Panc1 (cell line): ENCODE results near the gene DUSP1. TPM values are rescaled to one million over a fixed set of nuclear protein-coding genes. Genes with fewer than 3 reads are reported as not detected.

ENCODE experiments used
- ATAC-seq: fragments of 200-7000 bp; cut with Tn5 transposase; 2 replicates; pipeline ENCODE4 v1.9.1; 2020; ENCODE audit warnings: mild to moderate bottlenecking, moderate library complexity
- BruUV-seq: library from RNA; stranded (reverse); fragments of 400-500 nt; replicated peaks from 2 replicates; lab custom pipeline; 2021; lab: Mats Ljungman, UMichigan
- CTCF ChIA-PET: fragments of 300-600 bp; sonication (Branson Sonifier 250); formaldehyde crosslinking; loops from one replicate; lab custom pipeline; 2022; ENCODE audit warnings: antibody characterized with exemption; lab: Charles Lee
- POLR2A ChIA-PET: fragments of 300-600 bp; sonication (Branson Sonifier 250); formaldehyde crosslinking; loops from one replicate; lab custom pipeline; 2022; ENCODE audit warnings: antibody characterized with exemption; lab: Charles Lee
- DNase-seq: peaks from one replicate; pipeline ENCODE4 v3.0.0-alpha.2; 2010; ENCODE audit warnings: low read depth, low spot score
- H3K27ac ChIP-seq: 2 replicates; pipeline ENCODE4 v1.5.1; 2011; ENCODE audit warnings: mild to moderate bottlenecking, low read length, inconsistent platforms
- H3K27me3 ChIP-seq: fragments of 200-500 bp; sonication (Bioruptor generic); 2 replicates; pipeline ENCODE4 v1.6.0; 2014; ENCODE audit warnings: low read length, inconsistent platforms; ENCODE audit not compliant: control insufficient read depth, insufficient read depth
- H3K36me3 ChIP-seq: fragments of 200-500 bp; sonication (Bioruptor generic); 2 replicates; pipeline ENCODE4 v1.5.1; 2014; ENCODE audit warnings: inconsistent platforms, mild to moderate bottlenecking, low read length, moderate library complexity; ENCODE audit not compliant: control insufficient read depth, insufficient read depth
- H3K4me1 ChIP-seq: 2 replicates; pipeline ENCODE4 v1.5.1; 2011; ENCODE audit warnings: inconsistent platforms, mild to moderate bottlenecking, low read length, moderate library complexity; ENCODE audit not compliant: control insufficient read depth, insufficient read depth
- H3K4me3 ChIP-seq, 2 experiments: 2 replicates each; pipeline ENCODE4 v1.5.1; 2011 to 2012; ENCODE audit warnings: low read depth in 2 of 2, low read length in 2 of 2, mild to moderate bottlenecking in 2 of 2, inconsistent platforms in 1 of 2, moderate library complexity in 1 of 2
- H3K9me3 ChIP-seq: fragments of 200-500 bp; sonication (Bioruptor generic); 2 replicates; pipeline ENCODE4 v1.5.1; 2014; ENCODE audit warnings: low read depth, mild to moderate bottlenecking, inconsistent platforms, low read length, moderate library complexity; ENCODE audit not compliant: control insufficient read depth, insufficient read depth
- POLR2AphosphoS5 ChIP-seq: IDR thresholded peaks from 2 replicates; pipeline ENCODE4 v1.6.1; 2012; ENCODE audit warnings: mild to moderate bottlenecking, low read depth, low read length, moderate library complexity
- SIN3A ChIP-seq: IDR thresholded peaks from 2 replicates; pipeline ENCODE4 v1.6.1; 2012; ENCODE audit warnings: low read depth, mild to moderate bottlenecking, low read length, moderate library complexity, borderline replicate concordance; ENCODE audit not compliant: insufficient read depth
- in situ Hi-C: cut with HindIII; loops from 2 replicates; pipeline ENCODE4 v1.10.0; 2016; ENCODE audit warnings: low sequenced_read_pairs, low pct_unique_long_range_greater_than_20kb
- intact Hi-C: fragments of 100-400 bp; cut with micrococcal nuclease; formaldehyde crosslinking; loops from one replicate; pipeline ENCODE4 v1.10.0; 2022; ENCODE audit not compliant: unreplicated experiment
- total RNA-seq: library from RNA; stranded (reverse); gene quantifications from one replicate; pipeline ENCODE4 v1.2.1, GENCODE V29; 2021; ENCODE audit not compliant: unreplicated experiment
- TF ChIP-seq, protein P1 (sequence below), 2 experiments: IDR thresholded peaks; 2 replicates each; pipeline ENCODE4 v1.6.1; 2011 to 2012; ENCODE audit warnings: low read depth in 2 of 2, control low read depth in 1 of 2, low read length in 1 of 2, mild to moderate bottlenecking in 1 of 2, moderate library complexity in 1 of 2; ENCODE audit not compliant: insufficient read depth in 1 of 2
- TF ChIP-seq, protein P2 (sequence below): fragments of 450-650 bp; IDR thresholded peaks from 2 replicates; pipeline ENCODE4 v1.5.1; 2017; ENCODE audit warnings: mild to moderate bottlenecking

The DUSP1 gene
- total RNA-seq, 1 experiment from 2014 or later = 79.9 TPM

DNA sequence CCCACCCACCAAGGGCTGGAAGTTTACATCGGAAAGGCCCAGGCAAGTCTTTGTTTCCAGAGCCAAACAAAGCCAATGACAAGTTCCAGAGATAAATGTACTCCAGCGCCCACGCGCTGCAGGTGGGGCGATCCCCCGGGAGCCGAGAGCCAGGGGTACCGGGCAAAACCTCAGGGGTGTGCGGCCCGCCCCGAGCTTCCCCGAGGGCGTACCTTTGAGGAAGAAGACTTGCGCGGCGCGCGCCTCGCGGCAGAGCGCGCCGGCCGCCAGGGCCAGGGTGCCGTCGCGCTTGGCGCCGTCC, 671 bp downstream of the DUSP1 start:
- Histone ChIP-seq H3K4me1 (peaks cover 68% of the 10 kb centered on the region), H3K27ac (peak overlapping the region; percentile 94), H3K27me3 (no peaks in the 10 kb centered on the region), H3K9me3 (no peaks in the 10 kb centered on the region), H3K36me3 (peaks cover 17% of the 10 kb centered on the region), H3K4me3 (peak overlapping the region; percentile 78 to 97)
- ChIA-PET CTCF (interaction anchor here (0.6 to 3.1 kb wide), 2 partner anchors 56 to 63 kb away, joined by 4 to 15 read pairs; no protein-coding TSS in a partner anchor), POLR2A (interaction anchor here (1.3 to 1.8 kb wide), 5 partner anchors 9 to 104 kb away, joined by 3 to 6 read pairs (median 4); no protein-coding TSS in a partner anchor)
- in situ Hi-C loops = no loop called here
- TF ChIP-seq, protein P1, sequence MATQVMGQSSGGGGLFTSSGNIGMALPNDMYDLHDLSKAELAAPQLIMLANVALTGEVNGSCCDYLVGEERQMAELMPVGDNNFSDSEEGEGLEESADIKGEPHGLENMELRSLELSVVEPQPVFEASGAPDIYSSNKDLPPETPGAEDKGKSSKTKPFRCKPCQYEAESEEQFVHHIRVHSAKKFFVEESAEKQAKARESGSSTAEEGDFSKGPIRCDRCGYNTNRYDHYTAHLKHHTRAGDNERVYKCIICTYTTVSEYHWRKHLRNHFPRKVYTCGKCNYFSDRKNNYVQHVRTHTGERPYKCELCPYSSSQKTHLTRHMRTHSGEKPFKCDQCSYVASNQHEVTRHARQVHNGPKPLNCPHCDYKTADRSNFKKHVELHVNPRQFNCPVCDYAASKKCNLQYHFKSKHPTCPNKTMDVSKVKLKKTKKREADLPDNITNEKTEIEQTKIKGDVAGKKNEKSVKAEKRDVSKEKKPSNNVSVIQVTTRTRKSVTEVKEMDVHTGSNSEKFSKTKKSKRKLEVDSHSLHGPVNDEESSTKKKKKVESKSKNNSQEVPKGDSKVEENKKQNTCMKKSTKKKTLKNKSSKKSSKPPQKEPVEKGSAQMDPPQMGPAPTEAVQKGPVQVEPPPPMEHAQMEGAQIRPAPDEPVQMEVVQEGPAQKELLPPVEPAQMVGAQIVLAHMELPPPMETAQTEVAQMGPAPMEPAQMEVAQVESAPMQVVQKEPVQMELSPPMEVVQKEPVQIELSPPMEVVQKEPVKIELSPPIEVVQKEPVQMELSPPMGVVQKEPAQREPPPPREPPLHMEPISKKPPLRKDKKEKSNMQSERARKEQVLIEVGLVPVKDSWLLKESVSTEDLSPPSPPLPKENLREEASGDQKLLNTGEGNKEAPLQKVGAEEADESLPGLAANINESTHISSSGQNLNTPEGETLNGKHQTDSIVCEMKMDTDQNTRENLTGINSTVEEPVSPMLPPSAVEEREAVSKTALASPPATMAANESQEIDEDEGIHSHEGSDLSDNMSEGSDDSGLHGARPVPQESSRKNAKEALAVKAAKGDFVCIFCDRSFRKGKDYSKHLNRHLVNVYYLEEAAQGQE (IDR thresholded peaks at IDR 0.05; ENCODE audit: insufficient read depth in 1 of 2, low read depth in 2 of 2, low read length in 1 of 2) = no peak
- no peak for TF ChIP-seq SIN3A
- no TSS peak for BruUV-seq
- no peak for DNase-seq
- no peak for ATAC-seq
- intact Hi-C loops = loop anchor here (2.0 to 10.0 kb wide), 4 partner anchors 54 to 162 kb away; no protein-coding TSS in a partner anchor

DNA sequence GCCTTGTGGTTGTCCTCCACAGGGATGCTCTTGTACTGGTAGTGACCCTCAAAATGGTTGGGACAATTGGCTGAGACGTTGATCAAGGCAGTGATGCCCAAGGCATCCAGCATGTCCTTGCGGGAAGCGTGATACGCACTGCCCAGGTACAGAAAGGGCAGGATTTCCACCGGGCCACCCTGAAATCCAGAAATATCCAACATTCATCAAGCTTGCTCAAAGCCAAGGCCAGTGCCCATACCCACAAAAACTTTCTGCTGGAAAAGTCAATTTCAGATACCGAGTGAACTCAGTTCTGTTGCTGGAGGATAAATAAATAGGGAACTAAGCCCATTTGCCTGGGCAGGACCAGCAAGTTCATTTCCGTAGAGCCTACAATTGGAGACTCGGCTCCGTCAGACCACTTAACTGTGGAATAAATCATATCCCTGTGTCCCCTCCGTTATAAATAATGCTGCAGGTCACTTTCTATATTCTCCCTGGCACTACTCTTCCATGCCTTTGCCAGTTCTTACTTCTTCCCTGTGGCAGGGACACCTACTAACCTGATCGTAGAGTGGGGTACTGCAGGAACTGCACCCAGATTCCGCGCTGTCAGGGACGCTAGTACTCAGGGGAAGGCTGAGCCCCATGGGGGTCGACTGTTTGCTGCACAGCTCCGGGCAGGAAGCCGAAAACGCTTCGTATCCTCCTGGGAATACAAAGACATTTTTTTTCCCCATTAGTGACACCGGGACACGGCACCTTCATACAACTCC, 1.2 kb downstream of the DUSP1 start:
- Histone ChIP-seq H3K36me3 (peaks cover 17% of the 10 kb centered on the region), H3K27me3 (no peaks in the 10 kb centered on the region), H3K9me3 (no peaks in the 10 kb centered on the region), H3K4me3 (peak overlapping the region; percentile 78 to 97), H3K27ac (peak overlapping the region; percentile 94), H3K4me1 (peaks cover 66% of the 10 kb centered on the region)
- CTCF ChIA-PET = interaction anchor here (3.1 kb wide), 1 partner anchor 55 kb away, joined by 15 read pairs; no protein-coding TSS in a partner anchor
- POLR2A ChIA-PET = interaction anchor here (0.5 to 1.8 kb wide), 3 partner anchors 8 to 189 kb away, joined by 3 to 6 read pairs (median 3); partner anchors contain the start of gene RPL26L1
- intact Hi-C loops = loop anchor here (2.0 to 10.0 kb wide), 5 partner anchors 37 to 163 kb away; no protein-coding TSS in a partner anchor
- in situ Hi-C loops = no loop called here
- ATAC-seq = no peak
- TF ChIP-seq, protein P2, sequence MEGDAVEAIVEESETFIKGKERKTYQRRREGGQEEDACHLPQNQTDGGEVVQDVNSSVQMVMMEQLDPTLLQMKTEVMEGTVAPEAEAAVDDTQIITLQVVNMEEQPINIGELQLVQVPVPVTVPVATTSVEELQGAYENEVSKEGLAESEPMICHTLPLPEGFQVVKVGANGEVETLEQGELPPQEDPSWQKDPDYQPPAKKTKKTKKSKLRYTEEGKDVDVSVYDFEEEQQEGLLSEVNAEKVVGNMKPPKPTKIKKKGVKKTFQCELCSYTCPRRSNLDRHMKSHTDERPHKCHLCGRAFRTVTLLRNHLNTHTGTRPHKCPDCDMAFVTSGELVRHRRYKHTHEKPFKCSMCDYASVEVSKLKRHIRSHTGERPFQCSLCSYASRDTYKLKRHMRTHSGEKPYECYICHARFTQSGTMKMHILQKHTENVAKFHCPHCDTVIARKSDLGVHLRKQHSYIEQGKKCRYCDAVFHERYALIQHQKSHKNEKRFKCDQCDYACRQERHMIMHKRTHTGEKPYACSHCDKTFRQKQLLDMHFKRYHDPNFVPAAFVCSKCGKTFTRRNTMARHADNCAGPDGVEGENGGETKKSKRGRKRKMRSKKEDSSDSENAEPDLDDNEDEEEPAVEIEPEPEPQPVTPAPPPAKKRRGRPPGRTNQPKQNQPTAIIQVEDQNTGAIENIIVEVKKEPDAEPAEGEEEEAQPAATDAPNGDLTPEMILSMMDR = no peak
- TF ChIP-seq POLR2AphosphoS5 = peak; percentile 83
- TF ChIP-seq, protein P1 (IDR thresholded peaks at IDR 0.05; ENCODE audit: insufficient read depth in 1 of 2, low read depth in 2 of 2, low read length in 1 of 2) = no peak
- TF ChIP-seq SIN3A = 0 out of 2 replicates have a peak, but pooled peaks have one; percentile 52
- no peak for DNase-seq
- TSS peak; percentile 81 for BruUV-seq
